DOHH2 (cell line): ENCODE measurements around the gene TBATA.

Experiments used
- EZH2phosphoT487 ChIP-seq: fragments of 200-600 bp; sonication (generic); IDR thresholded peaks from 2 replicates; pipeline ENCODE4 v1.6.1; 2017; ENCODE audit warnings: borderline replicate concordance, mild to moderate bottlenecking, antibody characterized with exemption, low read length, moderate library complexity, mixed read lengths
- TF ChIP-seq, protein P1 (sequence below): fragments of 200-600 bp; sonication (generic); IDR thresholded peaks from one replicate; pipeline ENCODE4 v1.5.1; 2014; ENCODE audit warnings: antibody characterized with exemption, mild to moderate bottlenecking, low read depth, low read length; ENCODE audit not compliant: poor library complexity, severe bottlenecking

DNA sequence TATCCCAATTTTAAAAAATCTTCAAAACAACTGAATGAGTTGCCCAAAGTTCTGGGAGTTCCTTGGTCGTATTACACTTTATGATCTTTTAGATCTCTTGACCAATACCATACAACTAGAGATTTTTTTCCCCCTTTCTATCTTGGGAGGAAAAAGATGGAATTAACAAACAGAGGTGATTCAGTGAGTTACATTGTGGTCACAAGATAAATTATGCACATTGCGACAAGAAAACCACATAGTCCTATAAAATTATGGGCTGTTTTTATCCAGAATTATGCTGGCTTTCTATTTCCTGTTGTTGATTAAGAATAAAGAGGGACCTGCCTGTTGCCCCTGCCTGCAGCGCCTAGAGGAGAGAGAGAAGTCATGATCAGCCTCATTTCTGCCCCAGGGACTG is 22.4 kb upstream of the TBATA start:
- TF ChIP-seq, protein P1, sequence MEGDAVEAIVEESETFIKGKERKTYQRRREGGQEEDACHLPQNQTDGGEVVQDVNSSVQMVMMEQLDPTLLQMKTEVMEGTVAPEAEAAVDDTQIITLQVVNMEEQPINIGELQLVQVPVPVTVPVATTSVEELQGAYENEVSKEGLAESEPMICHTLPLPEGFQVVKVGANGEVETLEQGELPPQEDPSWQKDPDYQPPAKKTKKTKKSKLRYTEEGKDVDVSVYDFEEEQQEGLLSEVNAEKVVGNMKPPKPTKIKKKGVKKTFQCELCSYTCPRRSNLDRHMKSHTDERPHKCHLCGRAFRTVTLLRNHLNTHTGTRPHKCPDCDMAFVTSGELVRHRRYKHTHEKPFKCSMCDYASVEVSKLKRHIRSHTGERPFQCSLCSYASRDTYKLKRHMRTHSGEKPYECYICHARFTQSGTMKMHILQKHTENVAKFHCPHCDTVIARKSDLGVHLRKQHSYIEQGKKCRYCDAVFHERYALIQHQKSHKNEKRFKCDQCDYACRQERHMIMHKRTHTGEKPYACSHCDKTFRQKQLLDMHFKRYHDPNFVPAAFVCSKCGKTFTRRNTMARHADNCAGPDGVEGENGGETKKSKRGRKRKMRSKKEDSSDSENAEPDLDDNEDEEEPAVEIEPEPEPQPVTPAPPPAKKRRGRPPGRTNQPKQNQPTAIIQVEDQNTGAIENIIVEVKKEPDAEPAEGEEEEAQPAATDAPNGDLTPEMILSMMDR = no peak
- TF ChIP-seq EZH2phosphoT487 = no peak
